Measurements from ENCODE around the gene CTSH.
"Not testable (repeated sequence)": the region's sequence is repeated elsewhere in the genome, so short reads cannot be mapped to it uniquely, and the experiment has no call there.

CTSH gene

GRCh38 chr15:78879517-78880241 is 65.2 kb downstream of the CTSH start:
- DNase-seq: no peak

DNA sequence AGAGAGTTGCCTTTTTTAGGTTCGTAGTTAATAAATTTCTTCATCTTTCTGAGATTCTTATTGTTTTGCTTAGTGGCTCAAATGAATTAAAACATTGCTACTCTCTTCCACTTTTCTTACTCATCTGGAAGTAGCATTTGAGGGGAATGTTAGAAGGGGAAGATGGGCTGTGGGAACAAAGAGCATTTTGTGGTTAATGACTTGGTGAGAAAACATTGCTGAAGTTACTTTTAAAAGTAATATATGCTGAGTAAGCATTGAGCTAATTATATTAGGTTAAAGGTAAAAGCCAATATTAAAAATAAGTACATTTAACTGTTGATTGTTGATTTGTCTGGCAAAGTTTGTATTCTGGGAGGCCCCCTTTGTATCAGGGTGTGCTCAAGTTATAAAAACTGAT is 66.5 kb downstream of the CTSH start:
- no peak for DNase-seq

DNA sequence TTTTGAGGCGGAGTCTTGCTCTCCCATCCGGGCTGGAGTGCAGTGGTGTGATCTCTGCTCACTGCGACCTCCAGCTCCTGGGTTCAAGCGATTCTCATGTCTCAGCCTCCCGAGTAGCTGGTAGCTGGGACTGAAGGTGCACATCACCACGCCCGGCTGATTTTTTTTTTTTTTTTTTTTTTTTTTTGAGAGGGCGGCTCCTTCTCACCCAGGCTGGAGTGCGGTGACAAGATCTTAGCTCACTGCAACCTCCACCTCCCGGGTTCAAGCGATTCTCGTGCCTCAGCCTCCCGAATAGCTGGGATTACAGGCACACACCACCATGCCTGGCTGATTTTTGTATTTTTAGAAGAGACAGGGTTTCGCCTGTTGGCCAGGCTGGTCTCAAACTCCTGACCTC is 67.9 kb downstream of the CTSH start:
- not testable (repeated sequence) for DNase-seq

DNA sequence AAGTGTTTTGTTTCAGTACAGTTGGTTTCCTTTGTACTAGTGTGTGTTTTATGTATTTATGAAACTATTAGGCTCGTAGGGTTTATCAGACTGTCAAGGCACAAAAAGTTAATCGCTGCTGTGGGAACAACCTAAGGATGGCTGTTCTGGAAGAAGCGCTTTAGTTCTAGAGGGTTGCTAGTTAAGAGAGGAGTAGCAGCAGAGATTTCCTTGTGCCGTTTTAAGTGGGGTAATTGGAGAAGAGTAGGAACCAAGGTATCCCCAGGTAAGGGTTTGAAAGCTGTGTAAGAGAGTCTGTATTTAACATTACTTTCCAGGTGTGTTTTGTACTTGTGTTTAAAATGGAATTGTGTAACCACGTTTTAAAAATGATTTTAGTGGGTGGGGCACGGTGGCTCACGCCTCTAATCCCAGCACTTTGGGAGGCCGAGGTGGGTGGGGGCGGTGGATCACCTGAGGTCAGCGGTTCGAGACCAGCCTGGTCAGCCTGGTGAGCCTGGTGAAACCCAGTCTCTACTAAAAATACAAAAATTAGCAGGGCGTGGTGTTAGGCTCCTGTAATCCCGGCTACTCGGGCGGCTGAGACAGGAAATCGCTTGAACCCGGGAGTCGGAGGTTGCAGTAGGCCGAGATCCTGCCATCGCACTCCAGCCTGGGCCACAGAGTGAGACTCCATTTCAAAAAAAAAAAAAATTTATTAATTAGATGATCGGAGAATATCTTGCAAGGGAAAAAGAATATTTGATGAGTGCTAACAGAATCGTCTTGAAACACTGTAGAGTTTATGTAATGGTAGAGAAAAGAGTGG is 69.5 kb downstream of the CTSH start:
- no peak for DNase-seq

GRCh38 chr15:78873793-78874765 is 70.8 kb downstream of the CTSH start:
- peak; percentile 28 for DNase-seq

- peak; percentile 80 for DNase-seq
Observed at GRCh38 chr15:78872972-78873792, 71.7 kb downstream of the CTSH start.

DNA sequence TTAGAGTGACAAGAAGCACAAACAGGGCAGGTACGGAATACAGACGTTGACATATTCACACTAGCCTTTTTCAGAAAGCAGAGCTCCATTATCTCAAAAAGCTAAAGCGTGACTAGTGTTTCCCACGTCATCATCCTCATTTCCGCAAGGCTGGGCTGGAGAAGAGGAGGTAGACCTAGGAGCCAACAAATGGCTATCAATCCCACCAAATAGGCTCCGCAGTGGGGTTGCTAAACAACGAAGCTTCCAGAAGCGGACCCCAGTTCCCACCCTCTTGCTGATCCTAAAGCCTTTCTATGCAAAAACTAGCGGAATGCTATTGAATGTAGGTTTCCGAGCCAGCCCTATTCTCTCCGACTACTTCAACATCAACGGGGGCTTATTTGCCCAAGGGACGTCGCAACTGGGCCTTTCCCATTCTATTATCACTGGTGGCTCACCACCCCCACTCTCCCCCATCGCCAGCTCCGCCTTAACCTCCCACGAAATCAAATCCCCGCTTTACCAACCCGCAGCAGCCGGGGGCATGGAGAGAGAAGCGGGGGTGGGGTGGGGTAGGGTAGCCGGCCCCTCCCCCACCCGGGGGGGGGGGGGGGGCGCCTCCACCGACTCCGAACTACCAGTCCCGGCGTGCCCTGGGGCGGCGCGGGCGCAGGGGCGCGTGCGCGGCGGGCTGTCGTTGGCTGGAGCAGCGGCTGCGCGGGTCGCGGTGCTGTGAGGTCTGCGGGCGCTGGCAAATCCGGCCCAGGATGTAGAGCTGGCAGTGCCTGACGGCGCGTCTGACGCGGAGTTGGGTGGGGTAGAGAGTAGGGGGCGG is 72.5 kb downstream of the CTSH start, which contains the start of gene MORF4L1:
TSS of gene MORF4L1 (plus strand) at position 736 of the 817 bp plus-strand sequence. CDS start 128 bp downstream, outside the sequence.
- DNase-seq: peak; percentile 93

- not testable (repeated sequence) for DNase-seq
Observed at GRCh38 chr15:78871483-78872127, 73.2 kb downstream of the CTSH start.

Measured in T-helper 9 cell (primary cell).